Posterior vena cava (tissue), 2 donors: ENCODE measurements around the gene CDKAL1. TPM values are rescaled to one million over a fixed set of nuclear protein-coding genes. Genes with fewer than 3 reads are reported as not detected.

ENCODE experiments used
- DNase-seq: peaks from one replicate; pipeline ENCODE4 v3.0.0-alpha.2; 2020; ENCODE audit warnings: low spot score
- intact Hi-C, 2 donors: fragments of 100-400 bp; cut with DNase I; formaldehyde crosslinking; loops; one replicate each; pipeline versions ENCODE4 v1.14.1 to v1.14.2; 2022 to 2023
- total RNA-seq, 2 donors: library from RNA; stranded (reverse); fragmentation: NEBNext Ultra II Directional; extraction: Animal tissue kit (Norgen Biotek cat#: 25700); gene quantifications; one replicate each; pipeline ENCODE4 v1.2.1, GENCODE V29; 2021
- donor health status: DM: yes; HTN: yes; CAD: no.
- donor health status: DM: yes; HTN: yes; CAD: no.

CDKAL1 gene
- total RNA-seq, 2 donors from 2014 or later, result 13.1 TPM

DNA sequence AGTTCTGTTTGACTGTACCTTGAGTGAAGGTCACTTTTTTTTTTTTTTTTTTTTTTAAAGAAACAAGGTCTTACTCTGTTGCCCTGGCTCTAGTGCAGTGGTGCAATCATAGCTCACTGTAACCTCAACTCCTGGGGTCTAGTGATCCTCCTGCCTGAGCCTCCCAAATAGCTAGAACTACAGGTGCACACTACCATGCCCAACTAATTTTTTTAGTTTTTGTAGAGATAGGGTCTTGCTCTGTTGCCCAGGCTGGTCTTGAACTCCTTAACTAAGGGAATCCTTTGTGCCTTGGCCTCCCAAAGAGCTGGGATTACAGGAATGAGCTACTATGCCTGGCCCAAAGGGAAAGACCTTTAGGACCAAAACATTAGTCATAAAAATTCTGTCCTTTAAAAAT is 413.7 kb downstream of the CDKAL1 start:
- DNase-seq, result no peak
- intact Hi-C loops, result no loop called here

DNA sequence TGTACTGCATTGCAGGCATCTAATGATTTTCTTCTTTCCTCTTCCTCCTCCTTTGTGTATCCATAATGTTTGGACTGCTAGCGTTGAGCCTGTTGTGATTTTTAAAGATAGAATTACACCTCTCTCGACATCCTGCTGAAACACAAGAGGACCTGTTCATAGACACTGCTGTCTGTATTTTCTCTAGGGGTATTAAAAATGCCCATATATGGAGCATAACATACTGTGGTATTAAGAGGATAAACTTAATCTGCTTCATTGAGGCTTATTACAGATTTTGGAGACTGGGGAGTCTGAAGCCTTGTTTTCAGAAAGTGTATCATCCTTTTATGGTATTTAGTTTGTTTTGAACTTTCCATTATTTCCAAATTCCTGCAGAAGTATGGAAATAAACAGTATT is 414.3 kb downstream of the CDKAL1 start:
- intact Hi-C loops, result no loop called here
- no peak for DNase-seq

DNA sequence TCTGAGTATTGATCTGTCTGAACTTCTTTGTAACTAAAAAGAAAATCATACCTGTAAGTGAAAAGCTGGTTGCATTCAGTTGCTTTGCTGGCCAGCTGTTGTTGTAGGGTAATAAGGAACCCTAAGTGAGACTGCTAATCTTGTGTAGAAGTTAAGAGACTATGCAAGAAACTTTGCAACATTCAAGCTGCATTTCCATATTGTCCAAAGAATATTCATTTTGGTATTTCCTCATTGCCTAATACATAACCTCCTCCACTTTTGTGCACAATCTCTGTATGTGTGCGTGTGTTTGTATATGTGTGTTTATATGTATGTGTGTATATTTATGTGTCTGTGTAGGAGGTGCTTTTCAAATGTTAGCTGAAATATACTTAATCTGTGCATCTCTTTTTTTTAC is 414.9 kb downstream of the CDKAL1 start:
- intact Hi-C loops, result no loop called here
- DNase-seq, result no peak

DNA sequence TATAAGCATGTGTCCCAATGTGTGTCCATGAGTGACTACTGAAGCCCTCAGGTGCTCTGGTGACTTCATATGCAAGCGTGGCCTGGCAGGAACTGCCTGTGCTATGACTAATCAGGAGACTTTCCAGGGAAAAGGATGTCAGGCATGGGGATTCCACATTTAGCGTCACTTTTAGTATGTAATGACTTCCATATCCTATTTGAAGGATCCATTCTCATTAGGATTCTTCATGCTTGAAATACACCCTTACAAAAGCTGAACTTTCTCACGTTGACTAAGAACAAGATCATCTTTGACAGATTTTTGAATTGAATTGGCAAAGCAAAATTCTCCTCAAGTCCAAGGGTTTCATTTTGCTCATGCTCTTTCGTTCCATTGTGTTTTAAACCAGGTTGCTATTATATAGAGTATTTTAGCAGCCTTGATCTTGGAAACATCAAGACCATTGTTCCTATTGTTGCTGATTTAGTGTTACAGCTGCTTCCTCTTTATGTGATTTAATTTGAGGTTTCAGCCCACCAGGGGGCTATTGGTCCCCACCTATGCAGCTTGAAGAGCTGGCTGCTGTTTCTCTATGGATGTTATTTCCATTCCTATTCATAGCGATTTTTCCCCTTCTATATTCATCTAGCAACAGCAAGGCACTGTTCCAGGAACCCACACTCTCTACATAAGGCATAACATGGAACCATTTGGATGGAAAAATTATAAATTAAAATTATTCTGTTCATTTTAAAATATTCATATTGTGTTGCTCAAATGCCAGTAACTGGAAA is 418.6 kb downstream of the CDKAL1 start:
- DNase-seq, result no peak
- intact Hi-C loops, result no loop called here

DNA sequence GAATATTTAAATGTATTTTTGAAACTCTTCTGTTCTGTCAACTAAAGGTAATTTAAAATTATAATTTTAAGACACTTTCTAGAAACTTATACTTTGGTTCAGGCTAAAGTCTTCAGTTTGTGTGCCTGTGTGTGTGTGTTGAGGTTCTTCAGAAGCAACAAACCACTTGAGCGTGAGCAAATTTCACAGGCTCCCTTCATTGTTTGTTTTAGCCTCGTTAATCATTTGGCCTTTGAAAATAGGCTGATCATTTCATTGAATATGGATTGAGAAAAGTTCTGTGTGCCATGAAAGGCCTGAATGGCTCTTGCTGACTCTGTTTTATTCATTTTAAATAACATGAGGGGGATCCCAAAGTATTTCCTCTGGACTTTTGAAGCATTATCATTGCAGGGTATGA is 420.1 kb downstream of the CDKAL1 start:
- no peak for DNase-seq
- intact Hi-C loops, result no loop called here

DNA sequence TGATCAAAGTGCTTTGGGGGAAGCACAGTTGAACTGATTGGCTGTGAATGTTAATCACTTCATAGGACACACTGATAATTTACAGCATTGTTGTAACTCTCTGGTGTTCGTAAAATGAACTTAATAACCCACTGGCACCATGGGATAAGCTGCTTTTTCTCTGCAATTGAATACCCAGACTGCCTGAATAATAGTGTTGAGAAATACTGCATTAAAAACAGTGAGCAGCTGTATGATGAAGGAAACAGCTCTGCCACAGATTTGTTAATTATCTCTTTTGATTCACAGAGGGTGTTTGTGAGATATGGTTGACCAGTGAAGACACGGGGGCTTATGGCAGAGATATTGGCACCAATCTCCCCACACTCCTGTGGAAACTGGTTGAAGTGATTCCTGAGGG is 420.9 kb downstream of the CDKAL1 start:
- intact Hi-C loops, result no loop called here
- no peak for DNase-seq

DNA sequence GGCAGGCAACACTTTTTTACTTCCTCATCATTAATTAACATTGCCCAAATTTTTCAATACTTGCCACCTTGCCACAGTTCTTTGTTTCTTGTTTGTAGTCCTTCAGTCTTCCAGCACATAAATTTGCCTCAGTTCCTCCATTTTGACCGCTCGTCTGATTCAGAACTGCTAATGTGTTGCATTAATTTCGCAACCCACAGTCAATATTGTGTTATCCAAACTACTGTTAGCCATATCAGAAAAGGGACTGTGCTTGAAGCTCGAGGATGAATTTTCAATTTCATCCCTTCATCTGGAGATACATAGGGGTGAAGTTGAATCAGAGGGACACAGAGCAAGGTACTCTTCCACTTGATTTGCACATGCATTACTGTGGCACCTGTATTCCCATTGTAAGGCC is 421.5 kb downstream of the CDKAL1 start:
- intact Hi-C loops, result no loop called here
- no peak for DNase-seq

DNA sequence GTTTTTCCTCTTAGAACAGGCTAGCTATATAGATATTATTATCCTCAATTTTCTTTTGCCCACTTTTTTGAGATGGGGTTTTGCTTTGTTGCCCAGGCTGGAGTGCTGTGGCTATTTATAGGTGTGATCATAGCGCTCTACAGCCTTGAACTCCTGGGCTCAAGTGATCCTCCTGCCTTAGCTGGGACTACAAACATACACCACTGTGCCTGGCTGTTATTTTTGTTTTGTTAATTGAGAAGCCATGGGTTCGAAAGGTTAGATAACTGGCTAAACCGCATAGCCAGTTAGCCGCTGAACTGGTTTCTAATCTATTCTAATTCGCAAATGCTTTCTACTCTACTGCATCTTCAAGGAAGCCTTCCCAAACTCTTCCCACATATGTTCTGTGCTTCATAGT is 425.8 kb downstream of the CDKAL1 start:
- no peak for DNase-seq
- intact Hi-C loops, result no loop called here

DNA sequence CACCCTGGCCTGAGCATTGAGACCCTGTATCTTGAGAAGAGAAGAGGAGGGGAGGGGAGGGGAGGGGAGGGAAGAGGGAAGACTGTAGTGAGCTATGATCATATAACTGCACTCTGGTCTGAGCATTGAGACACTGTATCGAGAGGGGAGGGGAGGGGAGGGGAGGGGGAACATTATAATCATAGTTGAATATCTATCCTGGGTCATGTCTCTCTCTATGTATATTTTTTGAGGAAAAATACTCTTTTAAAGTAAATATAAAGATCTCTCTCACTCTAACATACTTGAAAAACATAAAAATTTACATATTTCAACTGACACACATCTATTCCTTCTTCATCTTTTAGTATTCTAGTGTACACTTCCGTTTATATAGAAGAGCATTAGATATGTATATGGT is 431.0 kb downstream of the CDKAL1 start:
- intact Hi-C loops, result no loop called here
- no peak for DNase-seq

DNA sequence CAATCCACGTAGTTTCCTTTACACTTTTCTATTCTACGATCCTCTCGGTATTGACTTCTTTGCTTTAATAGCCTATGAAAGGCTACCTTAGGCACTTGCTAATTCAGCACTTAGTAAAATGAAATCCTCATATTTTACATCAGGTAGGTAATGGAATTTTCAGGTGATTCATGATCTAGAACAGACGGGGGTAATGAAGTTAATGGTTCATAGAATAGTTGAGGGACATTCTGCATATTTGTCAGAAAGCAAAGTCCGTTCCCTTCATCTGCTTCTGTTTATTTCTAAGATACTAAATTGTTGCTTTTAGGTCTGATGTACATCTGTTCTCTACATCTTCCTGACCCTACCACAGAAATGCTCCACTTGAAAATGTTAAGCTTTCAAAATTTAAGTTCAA is 431.7 kb downstream of the CDKAL1 start:
- intact Hi-C loops, result no loop called here
- DNase-seq, result no peak

DNA sequence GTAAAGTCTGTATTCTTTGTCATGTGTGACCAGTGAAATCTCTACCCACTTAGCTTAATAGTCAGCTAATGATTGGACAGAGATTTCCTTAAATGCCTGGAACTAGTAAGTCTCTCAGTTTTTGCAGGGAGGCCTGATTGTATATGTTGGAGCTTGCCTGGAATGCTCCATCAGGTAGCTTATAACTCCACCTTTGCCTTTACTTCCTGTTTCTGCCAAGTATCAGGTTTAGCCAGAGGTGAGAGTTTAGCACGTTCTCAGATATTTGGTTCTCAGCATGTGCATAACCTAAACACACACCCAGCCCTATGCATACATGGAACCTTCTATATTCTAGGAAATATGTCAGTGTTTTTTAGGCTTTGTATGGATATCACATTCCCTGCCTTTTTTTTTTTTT is 435.3 kb downstream of the CDKAL1 start:
- no peak for DNase-seq
- intact Hi-C loops, result no loop called here

DNA sequence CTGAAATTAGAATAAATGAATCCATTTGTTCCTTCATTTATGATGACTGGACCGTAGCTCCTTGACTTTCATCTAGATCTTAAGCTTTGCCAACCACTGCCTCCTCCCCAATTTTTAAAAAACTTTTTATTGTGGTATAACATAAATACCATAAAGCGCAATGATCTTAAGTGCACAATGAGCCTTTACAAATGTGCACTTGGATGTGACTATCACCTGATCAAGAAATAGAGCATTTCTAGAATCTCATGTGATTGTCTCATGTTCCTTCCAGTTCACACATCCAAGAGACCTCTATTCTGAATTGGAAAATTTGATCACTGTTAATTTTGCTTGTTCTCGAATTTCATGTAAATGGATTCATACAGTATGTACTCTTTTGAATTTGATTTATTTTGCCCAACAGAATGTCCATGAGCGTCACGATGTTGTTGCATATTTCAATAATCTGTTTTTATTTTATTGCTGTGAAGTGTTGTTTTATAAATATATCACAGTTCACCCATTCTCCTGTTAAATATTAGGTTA is 442.2 kb downstream of the CDKAL1 start:
- no peak for DNase-seq
- intact Hi-C loops, result no loop called here

DNA sequence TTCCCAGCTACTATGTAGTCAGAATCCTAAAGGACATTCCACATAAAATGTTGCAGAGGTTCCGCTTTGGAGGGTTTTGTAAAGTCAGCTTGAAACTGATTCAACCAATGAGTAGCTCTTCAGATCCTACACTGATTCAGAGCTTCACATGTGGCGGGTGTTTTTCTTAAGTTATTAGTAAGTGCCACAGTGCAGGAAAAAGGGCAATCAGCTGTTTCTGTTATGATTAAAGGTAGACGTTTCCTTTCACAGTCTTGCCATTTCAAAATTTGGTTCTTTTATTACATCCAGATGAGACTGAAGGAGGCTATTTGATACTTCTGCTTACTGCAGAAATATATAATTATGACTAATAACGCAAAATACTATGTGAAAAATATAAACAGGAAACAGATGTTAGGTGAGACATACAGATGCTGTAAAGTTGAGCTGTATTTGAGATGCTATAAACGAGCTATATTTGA is 443.9 kb downstream of the CDKAL1 start:
- no peak for DNase-seq
- intact Hi-C loops, result no loop called here

DNA sequence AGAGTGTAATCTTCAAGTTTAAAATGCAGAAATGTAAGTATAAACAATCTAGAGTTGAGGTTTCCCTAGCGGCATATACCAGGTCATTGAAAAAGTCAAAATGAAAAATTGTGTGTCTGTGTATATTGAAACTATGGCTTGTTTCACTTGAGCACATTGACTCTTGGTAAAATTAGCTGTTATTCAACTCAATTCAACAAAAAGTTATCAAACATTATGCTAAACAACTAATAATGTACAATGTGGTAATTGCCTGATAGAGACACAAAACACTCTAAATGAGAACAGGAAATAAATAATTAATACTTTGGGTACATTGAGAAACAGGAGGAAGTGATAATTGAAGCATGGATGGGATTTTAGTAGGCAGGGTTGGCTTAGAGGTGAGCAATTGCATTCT is 444.8 kb downstream of the CDKAL1 start:
- DNase-seq, result no peak
- intact Hi-C loops, result no loop called here

DNA sequence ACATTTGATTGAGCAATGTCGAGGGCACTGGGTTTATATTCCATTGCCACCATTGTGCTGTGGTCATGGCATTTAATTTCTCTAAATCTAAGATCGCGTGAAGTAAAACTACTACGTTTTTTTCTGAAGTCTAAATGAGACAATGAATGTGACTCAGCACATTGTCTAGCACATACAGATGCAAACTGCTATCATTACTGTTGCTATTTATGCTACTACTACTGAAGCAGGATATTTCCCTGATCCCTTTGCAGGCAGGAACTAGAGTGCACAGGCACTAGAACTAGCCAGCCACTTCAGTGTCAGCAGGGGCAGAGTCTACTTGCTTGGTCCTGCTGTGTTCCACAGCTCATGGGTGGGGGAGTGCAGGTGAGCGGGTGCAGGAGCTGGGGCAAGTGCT is 449.7 kb downstream of the CDKAL1 start:
- intact Hi-C loops, result no loop called here
- DNase-seq, result no peak

DNA sequence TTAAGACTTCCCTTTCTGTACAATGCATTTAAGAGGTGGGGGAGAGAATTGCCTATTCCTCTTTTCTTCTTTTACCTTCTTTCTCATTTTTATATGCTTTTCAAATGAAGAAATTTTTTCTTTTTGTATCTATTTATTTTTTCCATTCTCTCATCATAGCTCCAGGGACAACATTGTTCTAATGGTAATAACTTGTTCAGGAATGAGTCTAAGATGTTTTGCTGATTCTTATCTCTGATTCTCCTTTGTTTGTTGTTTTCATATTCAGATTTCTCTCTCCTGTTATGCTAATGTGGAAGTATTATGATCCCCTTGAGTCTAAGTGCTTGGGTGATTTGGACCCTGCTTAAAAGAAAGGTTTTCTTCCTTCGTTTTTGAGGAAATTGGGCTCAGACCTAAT is 451.6 kb downstream of the CDKAL1 start:
- DNase-seq, result no peak
- intact Hi-C loops, result no loop called here

DNA sequence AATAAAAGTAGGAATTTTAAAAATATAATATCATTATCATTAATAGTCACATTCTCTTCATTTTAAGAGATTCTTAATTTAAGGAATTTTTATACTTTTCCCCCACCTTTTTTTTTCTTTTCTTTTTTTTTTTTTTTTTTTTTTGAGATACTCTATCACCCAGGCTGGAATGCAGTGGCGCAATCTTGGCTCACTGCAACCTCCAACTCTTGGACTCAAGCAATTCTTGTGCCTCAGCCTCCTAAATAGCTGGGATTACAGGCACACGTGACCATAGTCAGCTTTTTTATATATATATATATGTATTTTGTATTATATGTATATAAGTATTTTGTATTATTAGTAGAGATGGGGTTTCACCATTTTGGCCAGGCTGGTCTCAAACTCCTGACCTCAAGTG is 457.7 kb downstream of the CDKAL1 start:
- DNase-seq, result no peak
- intact Hi-C loops, result no loop called here

DNA sequence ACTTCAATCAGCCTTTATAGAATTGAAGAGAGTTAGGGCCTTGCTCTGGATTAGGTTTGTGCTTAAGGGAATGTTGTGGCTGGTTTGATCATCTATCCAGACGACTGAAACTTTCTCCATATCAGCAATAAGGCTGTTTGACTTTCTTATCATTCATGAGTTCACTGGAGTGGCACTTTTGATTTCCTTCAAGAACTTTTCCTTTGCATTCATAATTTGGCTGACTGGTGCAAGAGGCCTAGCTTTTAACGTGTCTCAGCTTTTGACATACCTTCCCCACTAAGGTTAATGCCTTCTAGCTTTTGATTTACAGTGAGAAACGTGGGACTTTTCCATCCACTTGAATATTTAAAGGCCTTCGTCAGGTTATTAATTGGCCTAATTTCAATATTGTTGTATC is 461.8 kb downstream of the CDKAL1 start:
- intact Hi-C loops, result no loop called here
- DNase-seq, result no peak

DNA sequence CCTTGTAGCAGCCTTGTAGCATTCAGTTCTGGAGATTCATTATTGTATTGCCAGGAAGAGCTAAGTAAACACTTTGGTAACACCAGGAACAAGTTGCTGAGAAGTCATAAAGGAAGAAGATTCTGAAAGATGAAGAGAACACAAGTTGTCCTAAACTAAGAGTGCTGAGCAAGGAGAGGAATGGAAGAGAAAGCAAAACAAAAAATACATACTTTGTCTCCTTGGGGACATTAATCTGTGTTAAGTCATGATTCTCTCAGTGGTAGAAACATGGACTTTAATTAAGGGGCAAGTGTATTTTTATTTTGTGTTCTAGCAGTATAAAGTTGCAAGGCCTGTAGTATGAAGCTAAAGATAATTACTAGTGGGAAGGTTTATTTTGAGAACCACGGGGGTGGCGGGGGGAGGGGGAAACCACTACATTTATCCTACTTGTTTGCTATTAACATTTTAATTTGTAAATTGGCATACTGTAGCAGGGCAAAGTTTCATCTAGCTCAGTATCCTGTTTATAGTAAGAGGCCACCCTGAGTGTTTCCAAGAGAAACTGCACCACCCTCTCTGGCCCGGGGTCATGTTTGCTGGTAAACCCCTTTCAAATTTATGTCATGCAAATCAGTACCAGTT is 463.0 kb downstream of the CDKAL1 start:
- intact Hi-C loops, result no loop called here
- no peak for DNase-seq

DNA sequence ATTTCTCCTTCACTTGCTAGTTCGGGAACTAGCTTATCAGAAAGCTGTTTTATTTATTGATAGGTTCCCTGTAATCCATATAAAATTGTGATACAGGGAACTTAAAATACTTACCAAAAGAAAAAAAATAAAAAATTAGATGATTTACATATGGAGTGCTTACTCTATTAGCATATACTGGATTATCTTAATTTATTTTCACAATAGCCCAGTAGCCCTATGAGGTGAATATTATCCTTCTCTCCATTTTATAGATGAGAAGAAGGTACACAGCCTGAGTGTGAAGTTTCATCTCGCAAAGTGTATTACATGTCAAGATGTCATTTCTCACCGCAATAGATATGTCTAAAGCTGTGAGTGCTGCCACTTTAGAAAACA is 463.5 kb downstream of the CDKAL1 start:
- DNase-seq, result no peak
- intact Hi-C loops, result no loop called here
